Large intestine (tissue), 3 donors: ENCODE data around the gene RAD51B. TPM values are rescaled to one million over a fixed set of nuclear protein-coding genes. Genes with fewer than 3 reads are reported as not detected.
"Not testable (repeated sequence)": the region's sequence is repeated elsewhere in the genome, so short reads cannot be mapped to it uniquely, and the experiment has no call there.

ENCODE experiments used
- DNase-seq, 2 donors: peaks; one replicate each; pipeline versions ENCODE4 v3.0.0 to v3.0.0-alpha.2; 2013
- H3K27ac ChIP-seq: one replicate; pipeline ENCODE4 v1.5.1; 2013; ENCODE audit warnings: low read length
- H3K27me3 ChIP-seq: 2 replicates; pipeline ENCODE4 v1.6.1; 2013; ENCODE audit warnings: low read length; ENCODE audit not compliant: control insufficient read depth, insufficient read depth
- H3K36me3 ChIP-seq: 2 replicates; pipeline ENCODE4 v1.6.1; 2013; ENCODE audit warnings: low read length; ENCODE audit not compliant: control insufficient read depth, insufficient read depth
- H3K4me1 ChIP-seq: one replicate; pipeline ENCODE4 v1.6.1; 2013; ENCODE audit warnings: low read length; ENCODE audit not compliant: control insufficient read depth, insufficient read depth
- H3K4me3 ChIP-seq: one replicate; pipeline ENCODE4 v1.5.1; 2013; ENCODE audit warnings: low read length
- H3K9me3 ChIP-seq: one replicate; pipeline ENCODE4 v1.6.1; 2013; ENCODE audit warnings: mild to moderate bottlenecking, low read depth, low read length, moderate library complexity; ENCODE audit not compliant: control insufficient read depth
- WGBS: methylation state at CpG from one replicate; pipeline ENCODE4 v1.1.5; 2013; ENCODE audit warnings: low lambda C conversion rate; ENCODE audit not compliant: insufficient coverage; 5-methylcytosine and 5-hydroxymethylcytosine counted together
- polyA plus RNA-seq: library from polyadenylated mRNA; unstranded; fragments of 120-200 nt; gene quantifications from one replicate; pipeline ENCODE4 v1.2.1, GENCODE V29; 2013

The RAD51B gene
- polyA plus RNA-seq, 1 donor = 6.4 TPM

DNA sequence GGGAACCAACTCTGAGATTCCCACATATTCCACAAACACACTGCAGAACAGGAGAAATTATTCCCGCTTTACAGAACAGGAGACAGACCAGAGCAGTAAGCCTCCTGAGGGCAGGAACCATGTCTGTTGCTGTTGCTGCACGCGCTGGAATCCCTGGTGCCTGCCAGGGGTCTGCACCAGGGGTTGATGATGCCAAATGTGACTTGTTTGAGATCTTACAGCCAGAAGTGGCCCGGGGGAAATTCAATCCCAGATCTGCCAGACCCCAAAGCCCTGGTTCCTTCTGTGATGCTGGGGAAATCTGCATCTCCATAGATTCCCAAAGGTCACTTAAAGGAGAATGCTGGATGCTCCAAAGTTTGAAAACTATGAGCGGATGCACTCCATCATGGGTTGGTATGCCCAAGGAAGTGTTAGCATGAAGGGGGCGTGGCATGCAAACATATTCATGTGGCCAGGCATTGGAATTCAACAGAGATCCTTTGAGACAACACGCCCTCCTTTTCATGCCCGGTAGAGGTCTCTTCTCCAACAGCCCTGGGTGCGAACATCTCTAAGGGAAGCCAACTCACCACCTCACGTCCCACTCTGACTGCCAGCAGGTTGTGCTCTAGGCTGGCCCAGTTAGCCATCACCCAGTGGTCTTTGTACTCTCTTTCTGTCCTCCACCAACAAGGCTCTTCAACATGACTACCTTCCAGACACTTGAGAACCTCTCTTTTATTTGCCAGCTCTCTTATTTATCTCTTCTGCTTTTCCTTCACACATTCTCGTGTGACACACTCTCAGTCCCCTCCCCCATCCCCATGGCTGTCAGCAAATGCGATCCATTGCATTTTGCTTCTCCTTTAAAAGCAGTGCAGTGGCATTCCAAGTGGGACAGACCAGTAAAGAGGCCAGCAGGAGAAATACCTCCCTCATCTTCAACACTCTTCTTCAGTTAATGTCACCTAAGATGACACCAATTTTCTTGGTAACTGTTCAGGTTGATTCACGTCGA lies 841.9 kb downstream of the RAD51B start:
- no peak for DNase-seq
- Histone ChIP-seq H3K4me1 (peaks cover 25% of the 10 kb centered on the region), H3K36me3 (no peaks in the 10 kb centered on the region), H3K9me3 (no peaks in the 10 kb centered on the region), H3K27me3 (no peaks in the 10 kb centered on the region), H3K4me3 (no peak overlapping the region), H3K27ac (no peak overlapping the region)
- 90% methylated on average over 2 of the region's 14 CpGs for WGBS

DNA sequence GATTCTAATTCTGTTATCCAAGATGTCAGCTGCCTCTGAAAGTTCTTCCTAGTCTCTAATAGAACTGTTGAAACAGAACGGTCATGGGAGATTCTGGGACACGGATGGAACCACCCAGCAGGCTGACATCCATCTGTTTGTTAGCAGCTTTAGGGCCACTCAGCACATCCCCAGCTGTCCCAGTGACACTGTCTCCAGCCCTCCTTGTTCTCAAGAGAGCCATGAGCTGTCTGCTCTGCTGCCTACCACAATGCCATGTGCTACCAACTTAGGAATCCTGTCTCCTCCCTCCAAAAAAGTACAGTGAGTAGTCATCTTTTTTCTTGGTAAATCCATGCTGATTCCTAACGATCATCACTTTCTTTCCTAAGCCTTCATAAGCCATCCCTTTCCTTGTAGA lies 842.8 kb downstream of the RAD51B start:
- Histone ChIP-seq H3K4me1 (peaks cover 24% of the 10 kb centered on the region), H3K27ac (no peak overlapping the region), H3K36me3 (no peaks in the 10 kb centered on the region), H3K9me3 (no peaks in the 10 kb centered on the region), H3K27me3 (no peaks in the 10 kb centered on the region), H3K4me3 (no peak overlapping the region)
- no peak for DNase-seq
- no CpG with 5 or more reads among the region's 3 CpGs for WGBS

DNA sequence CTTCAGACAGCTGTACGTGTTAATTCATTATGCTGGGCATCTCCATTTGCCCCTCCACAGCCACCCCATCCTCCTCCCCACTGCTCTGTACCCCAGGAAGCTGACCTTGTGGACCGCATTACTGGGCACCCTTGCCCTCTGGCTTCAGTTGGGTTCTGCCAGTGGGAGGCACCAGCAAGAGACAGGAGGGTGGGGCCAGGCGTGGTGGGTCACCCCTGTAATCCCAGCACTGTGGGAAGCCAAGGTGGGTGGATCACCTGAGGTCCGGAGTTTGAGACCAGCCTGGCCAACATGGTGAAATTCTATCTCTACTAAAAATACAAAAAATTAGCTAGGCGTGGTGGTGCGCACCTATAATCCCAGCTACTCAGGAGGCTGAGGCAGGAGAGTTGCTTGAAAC lies 843.2 kb downstream of the RAD51B start:
- H3K4me3 ChIP-seq, H3K9me3 ChIP-seq, H3K36me3 ChIP-seq, DNase-seq, H3K27ac ChIP-seq, H3K27me3 ChIP-seq: not testable (repeated sequence)
- WGBS = no CpG with 5 or more reads among the region's 6 CpGs
- H3K4me1 ChIP-seq = peaks cover 24% of the 10 kb centered on the region

DNA sequence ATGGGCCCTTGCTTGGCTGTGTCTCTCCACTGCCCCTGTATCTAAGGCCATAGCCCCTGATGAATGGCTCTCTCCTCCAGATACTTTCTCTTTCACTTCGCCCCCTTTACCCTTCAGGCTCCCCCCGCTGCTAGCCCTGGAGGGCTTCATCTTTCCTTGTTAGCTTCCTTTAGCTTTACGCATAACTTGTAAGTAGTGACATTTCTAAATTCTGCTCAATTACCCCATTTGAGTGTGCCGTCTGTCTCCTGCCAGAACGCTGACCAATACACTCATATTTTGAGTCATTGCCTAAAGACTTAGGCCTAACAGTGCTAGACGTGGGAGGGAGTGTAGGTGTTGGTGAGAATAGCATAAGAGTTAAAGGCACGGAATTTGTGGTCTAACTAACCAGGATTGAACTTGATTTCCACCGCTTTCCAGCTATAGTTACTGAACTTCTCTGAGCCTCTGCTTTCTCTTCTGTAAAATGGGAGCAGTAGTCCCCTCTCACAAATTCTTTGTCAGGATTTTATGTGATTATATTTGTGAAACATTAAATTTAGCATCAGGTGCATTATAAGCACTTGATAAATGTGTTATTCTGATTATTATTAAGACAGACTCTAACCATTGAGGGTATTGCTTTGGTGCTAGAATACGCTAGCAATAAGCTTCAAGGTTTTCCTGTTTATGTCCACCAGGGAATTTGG lies 844.0 kb downstream of the RAD51B start:
- no peaks in the 10 kb centered on the region for H3K9me3 ChIP-seq
- no peaks in the 10 kb centered on the region for H3K36me3 ChIP-seq
- no peak overlapping the region for H3K27ac ChIP-seq
- no peak for DNase-seq
- H3K4me3 ChIP-seq = no peak overlapping the region
- WGBS = 86% methylated on average over 2 of the region's 9 CpGs
- H3K27me3 ChIP-seq = no peaks in the 10 kb centered on the region
- H3K4me1 ChIP-seq = peaks cover 24% of the 10 kb centered on the region

DNA sequence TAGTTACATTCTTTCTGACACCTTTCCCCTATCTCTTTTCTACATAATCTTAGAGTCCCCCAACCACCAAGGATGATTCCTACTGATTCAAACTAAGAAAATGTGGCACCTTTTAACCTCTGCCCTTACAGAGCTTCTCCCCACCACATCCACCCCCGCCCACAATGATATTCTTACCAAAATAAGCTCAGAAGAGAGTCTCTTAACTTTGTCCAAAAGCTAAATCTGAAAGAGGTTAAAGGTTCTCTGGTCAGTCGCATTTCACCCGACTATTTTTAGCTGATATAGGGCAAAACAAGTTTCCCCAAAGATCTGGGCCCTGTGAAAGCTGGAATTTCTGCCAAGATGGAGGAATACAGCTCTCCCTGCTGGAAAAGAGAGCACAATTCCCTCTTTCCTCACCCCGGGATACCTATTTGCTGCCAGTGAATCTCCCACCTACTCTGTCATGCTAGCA lies 844.7 kb downstream of the RAD51B start:
- DNase-seq = no peak
- H3K36me3 ChIP-seq = no peaks in the 10 kb centered on the region
- H3K27me3 ChIP-seq = no peaks in the 10 kb centered on the region
- H3K4me1 ChIP-seq = peaks cover 18% of the 10 kb centered on the region
- WGBS = no CpG with 5 or more reads among the region's 4 CpGs
- H3K4me3 ChIP-seq = no peak overlapping the region
- H3K9me3 ChIP-seq = no peaks in the 10 kb centered on the region
- no peak overlapping the region for H3K27ac ChIP-seq

DNA sequence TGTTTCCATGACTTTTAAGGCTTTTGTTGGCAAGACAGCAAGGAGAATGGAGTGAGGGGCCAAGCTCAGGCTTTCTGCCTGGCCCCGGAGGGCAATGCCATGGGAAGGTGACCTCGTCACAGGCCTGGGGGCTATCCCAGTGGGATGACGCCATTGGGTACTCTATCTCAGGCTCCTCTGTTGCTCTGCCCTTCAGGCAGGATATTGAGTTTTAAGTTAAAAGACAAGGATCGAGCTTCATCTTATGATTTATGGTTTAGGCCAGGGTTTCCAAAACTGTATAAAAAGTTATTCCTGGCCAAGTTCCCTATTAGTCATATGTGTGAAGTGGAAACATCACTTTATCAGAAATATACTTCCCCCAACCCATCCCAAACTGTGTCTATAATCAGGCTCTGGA lies 845.6 kb downstream of the RAD51B start:
- H3K27ac ChIP-seq = no peak overlapping the region
- peaks cover 12% of the 10 kb centered on the region for H3K4me1 ChIP-seq
- H3K4me3 ChIP-seq = no peak overlapping the region
- no peaks in the 10 kb centered on the region for H3K36me3 ChIP-seq
- DNase-seq = no peak
- no peaks in the 10 kb centered on the region for H3K27me3 ChIP-seq
- no peaks in the 10 kb centered on the region for H3K9me3 ChIP-seq
- WGBS = no CpG with 5 or more reads among the region's 4 CpGs

DNA sequence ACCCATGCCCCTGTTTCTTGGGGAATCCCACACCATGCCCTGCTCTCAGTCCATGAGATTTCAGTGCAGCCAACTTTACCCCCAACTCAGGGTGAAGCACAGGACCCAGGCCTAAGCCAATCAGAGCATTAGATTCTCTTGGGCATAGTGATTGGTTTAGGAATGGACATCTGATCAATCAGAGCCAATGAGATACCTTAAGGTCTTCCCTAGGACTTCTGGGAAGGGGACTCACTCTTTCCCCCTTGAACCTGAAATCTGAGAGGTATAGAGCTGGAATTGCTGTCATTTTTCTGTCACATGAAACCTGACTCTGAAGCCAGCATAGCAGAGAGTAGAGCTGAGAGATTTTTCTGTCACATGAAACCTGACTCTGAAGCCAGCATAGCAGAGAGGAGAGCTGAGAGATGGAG lies 846.2 kb downstream of the RAD51B start:
- Histone ChIP-seq H3K4me3 (no peak overlapping the region), H3K36me3 (no peaks in the 10 kb centered on the region), H3K4me1 (peaks cover 12% of the 10 kb centered on the region), H3K27ac (peak overlapping the region; percentile 51), H3K27me3 (no peaks in the 10 kb centered on the region), H3K9me3 (no peaks in the 10 kb centered on the region)
- no peak for DNase-seq

DNA sequence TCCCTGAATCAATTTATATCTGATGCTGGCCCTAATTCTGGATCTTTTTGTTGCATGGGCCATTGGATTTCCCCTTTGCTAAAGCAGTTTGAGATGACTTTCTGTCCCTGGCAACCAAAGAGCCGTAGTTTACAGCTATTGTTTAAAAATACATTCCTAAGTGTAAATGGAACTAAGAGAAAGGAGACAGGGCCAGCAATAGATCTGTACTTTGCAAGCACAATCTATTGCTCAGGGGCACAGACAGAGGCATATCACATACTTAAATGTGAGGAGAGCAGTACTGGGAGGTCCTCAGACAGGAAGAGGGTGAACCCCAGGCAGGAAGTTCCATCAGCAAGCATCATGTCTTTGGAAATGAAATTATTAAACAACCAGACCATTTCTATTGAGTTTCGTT lies 846.7 kb downstream of the RAD51B start:
- 90% methylated on average over 2 of the region's 2 CpGs for WGBS
- peak overlapping the region; percentile 51 for H3K27ac ChIP-seq

DNA sequence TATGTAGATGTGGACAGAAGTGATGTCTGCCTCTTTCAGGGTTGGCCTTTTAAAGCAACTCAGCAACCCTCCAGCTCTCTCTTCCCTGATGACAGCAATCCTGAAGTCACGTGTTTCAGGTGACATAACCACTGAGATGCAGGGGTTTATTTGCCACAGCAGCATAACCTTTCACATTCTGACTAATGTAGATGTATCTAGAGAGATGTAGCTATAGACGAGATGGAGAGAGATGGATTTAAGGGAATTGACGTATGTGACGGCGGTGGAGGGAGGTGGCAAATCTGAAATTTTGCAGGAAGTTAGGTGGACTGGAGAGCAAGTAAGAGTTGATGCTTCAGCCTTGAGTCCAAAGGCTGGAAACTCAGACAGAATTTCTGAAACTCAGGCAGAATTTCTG lies 847.3 kb downstream of the RAD51B start:
- no peaks in the 10 kb centered on the region for H3K27me3 ChIP-seq
- peak overlapping the region; percentile 51 for H3K27ac ChIP-seq
- DNase-seq = no peak
- H3K4me1 ChIP-seq = peaks cover 12% of the 10 kb centered on the region
- WGBS = 100% methylated on average over 2 of the region's 5 CpGs
- H3K9me3 ChIP-seq = no peaks in the 10 kb centered on the region
- no peaks in the 10 kb centered on the region for H3K36me3 ChIP-seq
- H3K4me3 ChIP-seq = no peak overlapping the region

More for the DNA sequence above, 846.7 kb downstream of the RAD51B start:
- Histone ChIP-seq H3K9me3 (no peaks in the 10 kb centered on the region), H3K4me1 (peaks cover 12% of the 10 kb centered on the region), H3K27me3 (no peaks in the 10 kb centered on the region), H3K36me3 (no peaks in the 10 kb centered on the region), H3K4me3 (no peak overlapping the region)
- no peak for DNase-seq

DNA sequence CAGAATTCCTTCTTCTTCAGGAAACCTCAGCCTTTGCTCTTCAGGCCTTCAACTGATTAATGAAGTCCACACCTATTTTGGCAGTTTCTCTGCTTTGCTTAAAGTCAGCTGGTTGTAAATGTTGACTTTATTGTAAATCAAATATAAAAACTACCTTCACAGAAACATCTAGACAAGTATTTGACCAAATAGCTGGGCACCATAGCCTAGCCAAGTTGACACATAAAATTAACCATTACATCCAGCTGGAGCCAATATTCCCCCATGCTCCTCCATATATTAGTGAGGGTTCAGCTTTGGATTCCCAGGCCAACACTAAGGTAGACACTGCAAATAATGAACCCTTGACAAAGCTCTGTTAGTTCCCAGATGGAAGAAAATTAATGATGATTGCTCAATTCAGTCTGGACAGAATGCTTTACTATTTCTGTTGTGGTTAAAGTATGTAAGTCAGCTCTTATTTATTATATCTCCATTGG lies 847.8 kb downstream of the RAD51B start:
- H3K27ac ChIP-seq = peak overlapping the region; percentile 51

More for the DNA sequence above, 847.8 kb downstream of the RAD51B start:
- Histone ChIP-seq H3K4me3 (no peak overlapping the region), H3K9me3 (no peaks in the 10 kb centered on the region), H3K27me3 (no peaks in the 10 kb centered on the region), H3K4me1 (peaks cover 12% of the 10 kb centered on the region), H3K36me3 (no peaks in the 10 kb centered on the region)
- no peak for DNase-seq
